ENCODE results near the gene SPATS2L.

DNA sequence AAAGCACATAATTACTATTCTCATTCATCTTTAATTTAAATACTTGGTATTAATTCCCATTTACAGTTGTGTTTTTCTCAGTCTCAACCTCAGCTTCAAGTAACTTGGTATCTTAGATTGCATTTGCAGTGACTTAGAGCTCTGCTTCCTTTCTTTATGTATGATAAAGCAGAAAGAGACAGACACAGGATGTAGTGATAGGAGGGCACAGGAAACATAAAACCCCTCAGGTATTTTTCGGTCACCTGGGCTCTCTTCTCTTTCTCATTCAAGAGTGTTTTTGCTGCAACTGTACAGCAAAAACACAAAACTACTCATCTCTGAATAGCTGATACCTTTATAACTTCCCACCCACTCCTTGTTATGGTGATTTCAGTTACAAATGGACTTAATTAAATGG is 120.3 kb downstream of the SPATS2L start:
- TF ChIP-seq, protein P1, sequence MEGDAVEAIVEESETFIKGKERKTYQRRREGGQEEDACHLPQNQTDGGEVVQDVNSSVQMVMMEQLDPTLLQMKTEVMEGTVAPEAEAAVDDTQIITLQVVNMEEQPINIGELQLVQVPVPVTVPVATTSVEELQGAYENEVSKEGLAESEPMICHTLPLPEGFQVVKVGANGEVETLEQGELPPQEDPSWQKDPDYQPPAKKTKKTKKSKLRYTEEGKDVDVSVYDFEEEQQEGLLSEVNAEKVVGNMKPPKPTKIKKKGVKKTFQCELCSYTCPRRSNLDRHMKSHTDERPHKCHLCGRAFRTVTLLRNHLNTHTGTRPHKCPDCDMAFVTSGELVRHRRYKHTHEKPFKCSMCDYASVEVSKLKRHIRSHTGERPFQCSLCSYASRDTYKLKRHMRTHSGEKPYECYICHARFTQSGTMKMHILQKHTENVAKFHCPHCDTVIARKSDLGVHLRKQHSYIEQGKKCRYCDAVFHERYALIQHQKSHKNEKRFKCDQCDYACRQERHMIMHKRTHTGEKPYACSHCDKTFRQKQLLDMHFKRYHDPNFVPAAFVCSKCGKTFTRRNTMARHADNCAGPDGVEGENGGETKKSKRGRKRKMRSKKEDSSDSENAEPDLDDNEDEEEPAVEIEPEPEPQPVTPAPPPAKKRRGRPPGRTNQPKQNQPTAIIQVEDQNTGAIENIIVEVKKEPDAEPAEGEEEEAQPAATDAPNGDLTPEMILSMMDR (IDR thresholded peaks at IDR 0.05; ENCODE audit: poor library complexity), result no peak
- TF ChIP-seq EZH2 (IDR thresholded peaks at IDR 0.05; ENCODE audit: borderline replicate concordance), result no peak
